Lung (tissue), 12 donors: ENCODE data around the gene EDEM2. TPM values are rescaled to one million over a fixed set of nuclear protein-coding genes. Genes with fewer than 3 reads are reported as not detected.

Experiments
- ATAC-seq: fragments of 200-7000 bp; cut with Tn5 transposase; one replicate; pipeline ENCODE4 v1.9.1; 2020; ENCODE audit warnings: moderate number of reproducible peaks; ENCODE audit not compliant: insufficient read depth, low FRiP score
- DNase-seq, 3 donors: peaks; one replicate each; pipeline ENCODE4 v3.0.0-alpha.2; 2013 to 2017
- H3K27ac ChIP-seq, 2 donors: one replicate each; pipeline ENCODE4 v1.5.1; 2013; ENCODE audit warnings: mild to moderate bottlenecking in 2 of 2, moderate library complexity in 2 of 2, control low read depth in 1 of 2, inconsistent platforms in 1 of 2, low read depth in 1 of 2, low read length in 1 of 2
- H3K27me3 ChIP-seq, 3 donors: one replicate each; pipeline ENCODE4 v1.5.1; 2013; ENCODE audit warnings: low read length in 2 of 3; ENCODE audit not compliant: control insufficient read depth in 3 of 3, insufficient read depth in 3 of 3
- H3K36me3 ChIP-seq, 4 donors: one replicate each; pipeline ENCODE4 v1.5.1; 2013; ENCODE audit warnings: low read length in 4 of 4, mild to moderate bottlenecking in 1 of 4, moderate library complexity in 1 of 4; ENCODE audit not compliant: control insufficient read depth in 4 of 4, insufficient read depth in 4 of 4
- H3K4me1 ChIP-seq, 5 donors: one replicate each; pipeline ENCODE4 v1.5.1; 2013; ENCODE audit warnings: low read length in 5 of 5, mild to moderate bottlenecking in 2 of 5, moderate library complexity in 1 of 5; ENCODE audit not compliant: control insufficient read depth in 5 of 5, insufficient read depth in 5 of 5
- H3K4me3 ChIP-seq: one replicate; pipeline ENCODE4 v1.5.1; 2013; ENCODE audit warnings: mild to moderate bottlenecking, control low read depth, moderate library complexity
- H3K9ac ChIP-seq, 2 donors: one replicate each; pipeline ENCODE4 v1.5.1; 2013; ENCODE audit warnings: low read length in 2 of 2, control low read depth in 1 of 2; ENCODE audit not compliant: insufficient read depth in 1 of 2
- H3K9me3 ChIP-seq, 4 donors: one replicate each; pipeline ENCODE4 v1.5.1; 2013; ENCODE audit warnings: low read length in 3 of 4, mild to moderate bottlenecking in 1 of 4, moderate library complexity in 1 of 4; ENCODE audit not compliant: control insufficient read depth in 4 of 4, insufficient read depth in 3 of 4
- CTCF ChIP-seq: IDR thresholded peaks from 2 replicates; pipeline ENCODE4 v1.5.1; 2012; ENCODE audit warnings: mild to moderate bottlenecking; ENCODE audit errors: control extremely low read depth, extremely low read depth
- whole genome bisulfite sequencing, 2 donors: extraction: QIAGEN DNeasy Blood & Tissue Kit; methylation state at CpG; one replicate each; pipeline ENCODE4 v1.1.7; 2013; 5-methylcytosine and 5-hydroxymethylcytosine counted together
- polyA plus RNA-seq, 2 donors: library from polyadenylated mRNA; stranded (reverse); fragments of 200-250 nt; gene quantifications; one replicate each; pipeline ENCODE4 v1.2.1, GENCODE V29; 2013
- total RNA-seq, 2 donors: library from RNA; depleted of rRNA in 1 of 2; stranded (reverse); fragments of >200 nt in 1 of 2; gene quantifications; one replicate each; pipeline ENCODE4 v1.2.1, GENCODE V29; 2014 to 2021
- donor health status: control.
- donor health status: control.
- donor health status: Bipolar disorder and iron deficiency.
- donor health status: healthy.
- donor health status: DM: yes; HTN: yes; CAD: no.

Gene EDEM2
- total and polyA plus RNA-seq, 4 donors = 19.4 to 51.6 (median 34.2) TPM

DNA sequence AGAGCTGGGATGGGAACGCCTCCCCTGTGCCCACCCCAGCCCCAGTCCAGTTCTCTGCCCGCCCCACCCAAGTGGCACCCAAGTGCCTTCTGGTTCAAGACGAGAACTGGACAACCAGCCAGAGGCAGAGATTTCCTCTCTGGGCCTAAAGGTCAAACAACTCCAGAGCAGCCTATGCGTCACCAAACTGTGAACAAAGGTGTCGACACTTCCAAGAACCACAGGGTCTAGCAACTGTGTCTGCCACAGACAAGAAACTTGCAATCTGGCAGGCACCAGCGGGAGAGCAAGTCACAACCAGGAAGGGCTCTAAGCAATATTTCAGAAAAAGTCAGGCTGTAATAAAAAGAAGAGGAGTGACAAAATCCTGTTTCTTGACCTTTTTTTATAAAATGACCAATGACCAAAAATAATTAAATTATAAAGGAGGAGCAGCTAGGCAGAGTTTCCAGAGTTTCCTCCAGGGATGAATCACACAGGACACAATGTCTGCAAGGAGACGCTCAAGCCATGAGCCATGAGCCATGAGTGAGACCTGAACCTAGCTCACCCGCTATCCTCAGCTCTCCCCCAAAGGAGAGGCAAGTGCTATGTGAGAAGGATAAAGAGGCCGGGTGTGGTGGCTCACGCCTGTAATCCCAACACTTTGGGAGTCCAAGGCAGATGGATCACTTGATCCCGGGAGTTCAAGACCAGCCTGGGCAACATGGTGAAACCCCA is 11.1 kb downstream of the EDEM2 start:
- no peaks in the 10 kb centered on the region for H3K27me3 ChIP-seq
- DNase-seq = no peak
- no peak overlapping the region for H3K4me3 ChIP-seq
- H3K27ac ChIP-seq = peak overlapping the region in 1 of 2 donors; percentile 51
- no peak overlapping the region for H3K9ac ChIP-seq
- H3K4me1 ChIP-seq = no peaks in the 10 kb centered on the region
- 86 to 90% methylated on average over 11 of the region's 11 CpGs for WGBS, 2 donors
- TF ChIP-seq CTCF = no peak
- ATAC-seq = peak; percentile 42
- H3K36me3 ChIP-seq = peaks cover 11 to 45% (median 18%) of the 10 kb centered on the region in 4 donors
- peaks cover 0 to 2% (median 0%) of the 10 kb centered on the region in 4 donors for H3K9me3 ChIP-seq

GRCh38 chr20:35134880-35135279 is 12.3 kb downstream of the EDEM2 start:
- DNase-seq (no peak), ATAC-seq (no peak)
- H3K4me3 ChIP-seq = no peak overlapping the region
- H3K4me1 ChIP-seq = no peaks in the 10 kb centered on the region
- H3K27me3 ChIP-seq = no peaks in the 10 kb centered on the region
- H3K36me3 ChIP-seq = peaks cover 11 to 49% (median 19%) of the 10 kb centered on the region in 4 donors
- no peak overlapping the region for H3K9ac ChIP-seq
- H3K9me3 ChIP-seq = peaks cover 0 to 2% (median 0%) of the 10 kb centered on the region in 4 donors
- peak overlapping the region; percentile 50 to 67 for H3K27ac ChIP-seq
- TF ChIP-seq CTCF = no peak
- 87 to 93% methylated on average over 6 of the region's 6 CpGs for WGBS, 2 donors

DNA sequence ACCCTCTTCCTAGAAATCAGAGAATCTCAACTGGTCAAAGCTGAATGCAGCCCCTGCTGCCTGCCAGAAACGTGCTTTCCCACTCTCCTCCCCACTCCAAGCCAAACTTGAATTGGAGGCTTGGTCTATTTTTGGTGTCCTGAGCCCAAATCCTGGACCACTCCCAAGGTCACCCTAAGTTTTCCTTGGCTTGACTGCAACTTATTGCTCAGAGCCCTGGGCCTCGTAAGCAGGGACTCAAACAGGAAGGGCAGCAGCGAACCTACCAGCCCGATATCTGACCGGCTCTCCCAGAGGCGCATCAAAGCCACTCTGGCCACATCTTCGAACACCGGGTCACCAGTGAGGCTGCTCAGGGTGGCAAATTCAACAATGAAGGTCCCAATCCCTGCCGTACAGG is 12.7 kb downstream of the EDEM2 start:
- peak overlapping the region; percentile 27 to 67 for H3K27ac ChIP-seq
- DNase-seq = peak in 1 of 3 donors; percentile 3

More for the DNA sequence above, 12.7 kb downstream of the EDEM2 start:
- Histone ChIP-seq H3K9ac (no peak overlapping the region), H3K36me3 (peaks cover 11 to 49% (median 19%) of the 10 kb centered on the region in 4 donors), H3K27me3 (no peaks in the 10 kb centered on the region), H3K4me1 (no peaks in the 10 kb centered on the region), H3K4me3 (no peak overlapping the region), H3K9me3 (peaks cover 0 to 2% (median 0%) of the 10 kb centered on the region in 4 donors)
- ATAC-seq = no peak
- no peak for TF ChIP-seq CTCF
- 84 to 87% methylated on average over 9 of the region's 9 CpGs for WGBS, 2 donors
